Breast epithelium (tissue), 3 donors: Measurements from ENCODE around the gene PTPRM.

Experiments
- CTCF ChIP-seq, 3 donors: fragments of 450-650 bp; IDR thresholded peaks; one replicate each; pipeline ENCODE4 v1.5.1; 2016 to 2017; ENCODE audit warnings: antibody characterized with exemption in 3 of 3, mild to moderate bottlenecking in 3 of 3, moderate library complexity in 3 of 3
- POLR2A ChIP-seq: fragments of 450-650 bp; IDR thresholded peaks from one replicate; pipeline ENCODE4 v1.6.1; 2016; ENCODE audit warnings: antibody characterized with exemption, mild to moderate bottlenecking, moderate library complexity

- TF ChIP-seq CTCF (IDR thresholded peaks at IDR 0.05) (no peak), POLR2A (no peak)
Observed at GRCh38 chr18:8242151-8242696, 675.1 kb downstream of the PTPRM start.
